Measurements from ENCODE around the gene UNC13A.
"Not testable (repeated sequence)": the region's sequence is repeated elsewhere in the genome, so short reads cannot be mapped to it uniquely, and the experiment has no call there.

The UNC13A gene

DNA sequence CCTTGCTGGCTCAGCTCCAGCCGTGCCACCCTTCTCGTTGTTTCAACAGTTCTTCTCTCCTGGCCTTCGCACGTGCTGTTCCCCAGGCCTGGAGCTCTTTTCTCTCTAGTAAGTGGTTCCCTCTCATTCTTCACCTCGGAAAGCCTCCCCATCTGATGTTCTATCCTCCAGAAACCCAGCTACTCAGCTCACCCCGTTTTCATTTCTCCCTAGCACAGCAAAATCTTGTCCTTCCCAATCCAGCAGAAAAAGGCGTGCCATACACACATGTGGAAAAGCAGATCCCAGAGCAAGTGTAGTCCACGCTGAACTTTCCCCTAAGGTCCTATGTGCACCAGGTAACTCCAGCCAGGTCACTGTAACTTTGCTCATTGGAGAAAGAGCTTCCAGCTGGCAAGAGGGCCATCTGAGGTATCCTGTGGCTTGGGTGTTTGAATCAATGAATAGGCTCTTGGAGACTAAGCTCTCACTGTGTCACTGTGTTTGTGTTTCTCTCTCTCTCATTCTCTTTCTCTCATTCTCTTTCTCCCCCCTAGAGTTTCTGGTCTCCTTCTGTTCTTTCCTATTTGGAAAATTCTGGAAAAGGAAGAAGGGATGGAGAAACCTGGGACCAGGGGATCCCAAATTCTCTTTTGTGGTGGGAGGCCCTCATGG is 83.7 kb downstream of the UNC13A start:
- no peak for DNase-seq (ENCODE audit: low read depth)

DNA sequence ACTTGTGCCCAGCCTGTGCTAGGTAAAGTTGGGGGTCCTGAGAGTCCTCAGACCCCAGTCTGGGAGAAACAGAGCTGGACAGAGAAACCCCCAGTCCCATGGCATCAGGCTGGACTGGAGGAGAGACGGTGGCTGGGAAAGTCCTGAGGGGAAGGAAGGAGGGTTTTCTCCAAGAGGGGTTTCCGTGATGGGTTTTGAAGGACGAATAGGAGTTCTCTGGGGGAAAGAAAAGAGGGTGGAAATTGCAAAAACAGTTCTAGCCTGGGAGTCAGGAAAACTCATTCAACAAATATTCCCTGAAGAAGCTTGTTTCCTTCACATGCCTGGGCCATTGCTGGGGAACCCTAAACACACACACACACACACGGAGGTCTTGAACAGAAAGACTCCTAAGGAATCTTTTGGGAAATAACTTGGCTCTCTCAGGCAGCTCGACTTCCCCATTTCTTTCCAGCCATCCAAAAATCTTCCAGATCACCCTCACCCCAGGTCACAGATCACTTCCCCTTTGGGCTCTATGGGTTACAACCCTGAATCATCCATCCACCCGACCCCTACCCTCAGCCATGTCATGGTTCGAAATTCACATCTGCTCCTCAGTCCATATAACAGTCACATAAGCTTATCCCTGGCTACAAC is 85.2 kb downstream of the UNC13A start:
- no peak for DNase-seq (ENCODE audit: low read depth)

DNA sequence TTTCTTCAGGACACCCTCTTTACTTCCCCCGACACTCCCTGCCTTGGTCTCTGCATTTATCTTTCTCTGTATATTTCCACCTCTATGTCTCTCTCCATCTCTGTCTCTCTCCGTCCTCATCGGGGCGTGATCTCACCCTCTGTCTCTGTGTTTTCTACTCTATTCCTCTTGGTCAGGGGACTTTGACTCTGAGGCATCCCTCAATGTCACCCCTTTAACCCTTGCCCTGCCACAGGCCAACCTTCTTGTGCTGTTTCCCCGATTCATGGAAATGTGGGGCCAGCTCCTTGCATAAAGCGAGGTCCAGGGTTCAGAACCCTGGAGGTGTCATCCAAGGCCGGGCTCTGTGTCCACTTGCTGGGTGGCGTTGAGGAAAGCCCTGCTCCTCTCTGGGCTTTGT is 85.9 kb downstream of the UNC13A start:
- no peak for DNase-seq (ENCODE audit: low read depth)

DNA sequence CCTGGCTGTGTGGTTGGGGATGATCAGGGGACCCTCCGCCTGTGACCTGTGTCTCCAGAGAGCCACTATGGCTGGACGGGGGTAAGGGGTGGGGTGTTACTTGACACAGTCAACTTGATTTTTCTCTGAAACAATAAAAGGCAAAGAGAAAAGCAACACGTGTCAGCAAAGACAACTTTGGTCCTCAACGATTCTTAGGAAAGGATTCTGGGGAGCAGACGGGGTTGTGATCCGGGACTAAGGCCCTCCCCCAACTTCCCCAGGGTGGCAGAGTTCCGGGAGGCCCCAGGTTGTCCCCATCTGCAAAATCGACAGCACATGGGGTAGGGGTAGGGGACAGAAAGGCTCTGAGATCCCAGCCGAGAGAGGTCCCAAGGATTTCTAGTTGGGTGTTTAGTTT is 86.5 kb downstream of the UNC13A start:
- DNase-seq (ENCODE audit: low read depth): no peak

DNA sequence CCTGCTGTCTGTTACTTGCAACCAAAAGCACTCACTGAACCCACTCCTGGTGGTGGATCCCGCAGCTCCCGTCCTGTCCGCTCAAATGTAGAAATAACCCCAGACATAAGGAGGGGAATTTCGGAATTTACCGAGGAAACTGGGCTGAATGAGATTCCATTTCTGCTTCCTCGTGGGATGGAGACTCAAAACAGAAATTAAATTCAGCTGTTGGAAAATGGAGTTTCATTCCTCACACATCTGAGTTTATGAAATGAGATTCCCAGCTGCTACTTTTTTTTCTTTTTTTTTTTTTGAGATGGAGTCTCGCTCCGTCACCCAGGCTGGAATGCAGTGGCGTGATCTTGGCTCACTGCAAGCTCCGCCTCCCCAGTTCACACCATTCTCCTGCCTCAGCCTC is 88.4 kb downstream of the UNC13A start:
- DNase-seq (ENCODE audit: low read depth): no peak

DNA sequence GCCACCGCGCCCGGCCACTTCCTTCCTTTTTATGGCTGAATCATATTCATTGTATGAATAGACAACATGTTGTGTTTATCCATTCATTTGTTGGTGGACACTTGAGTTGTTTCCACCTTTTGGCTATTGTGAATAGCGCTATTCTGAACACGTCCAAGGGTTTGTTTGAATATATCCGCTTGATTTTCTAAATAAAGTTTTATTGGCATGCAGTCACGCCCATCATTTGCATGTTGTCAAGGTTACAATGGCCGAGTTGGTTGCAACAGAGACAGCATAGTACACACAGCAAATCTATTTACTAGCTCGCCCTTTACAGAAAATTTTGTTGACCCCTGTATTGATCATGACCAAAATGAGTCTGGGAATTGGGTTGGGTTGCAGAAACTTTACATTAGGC is 89.2 kb downstream of the UNC13A start:
- DNase-seq (ENCODE audit: low read depth): no peak

DNA sequence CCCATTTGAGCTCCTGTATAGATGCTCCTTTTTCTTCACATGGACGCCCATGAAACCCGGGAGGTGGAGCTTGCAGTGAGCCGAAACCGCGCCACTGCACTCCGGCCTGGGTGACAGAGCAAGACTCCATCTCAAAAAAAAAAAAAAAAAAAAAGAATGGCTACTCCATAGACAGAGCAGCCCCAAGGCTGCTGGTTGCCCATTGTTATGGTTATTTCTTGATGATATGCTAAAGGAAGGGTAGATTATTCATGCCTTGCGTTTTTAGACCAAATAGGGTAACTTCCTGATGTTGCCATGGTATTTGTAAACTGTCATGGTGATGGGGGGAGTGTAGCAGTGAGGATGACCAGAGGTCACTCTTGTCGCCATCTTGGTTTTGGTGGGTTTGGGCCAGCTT is 90.1 kb downstream of the UNC13A start:
- DNase-seq (ENCODE audit: low read depth): not testable (repeated sequence)

DNA sequence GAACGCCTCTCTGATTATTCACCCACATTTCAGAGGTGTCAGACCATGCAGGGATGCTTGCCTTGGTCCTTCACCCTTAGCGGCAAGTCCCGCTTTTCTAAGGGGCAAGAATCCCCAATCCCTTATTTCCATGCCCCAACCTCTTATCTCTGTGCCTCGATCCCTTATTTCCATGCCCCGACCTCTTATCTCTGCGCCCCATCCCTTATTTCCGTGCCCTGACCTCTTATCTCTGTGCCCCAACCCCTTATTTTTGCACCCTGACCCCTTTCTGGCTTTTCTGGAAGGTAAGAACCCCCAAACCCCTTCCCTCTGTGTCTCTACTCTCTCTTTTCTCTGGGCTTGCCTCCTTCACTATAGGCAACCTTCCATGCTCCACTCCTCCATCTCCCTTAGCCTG is 93.9 kb downstream of the UNC13A start:
- not testable (repeated sequence) for DNase-seq (ENCODE audit: low read depth)

DNA sequence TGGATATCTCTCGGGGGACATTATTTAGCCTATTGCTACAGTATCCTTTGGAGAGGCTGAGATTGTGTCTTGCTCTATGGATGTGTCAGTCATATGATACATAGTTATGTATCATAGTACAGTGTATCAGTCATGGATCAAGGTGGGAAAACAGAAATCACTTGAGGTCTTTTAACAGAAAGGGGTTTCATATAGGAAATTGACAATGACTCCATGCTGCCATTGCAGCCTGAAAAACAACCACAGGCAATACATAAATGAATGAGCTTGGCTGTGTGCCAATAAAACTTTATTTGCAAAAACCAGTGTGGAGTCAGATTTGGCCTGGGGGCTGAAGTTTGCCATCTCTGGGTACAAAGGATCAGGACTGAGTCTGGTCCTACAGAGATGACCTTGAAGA is 97.3 kb downstream of the UNC13A start:
- no peak for DNase-seq (ENCODE audit: low read depth)

DNA sequence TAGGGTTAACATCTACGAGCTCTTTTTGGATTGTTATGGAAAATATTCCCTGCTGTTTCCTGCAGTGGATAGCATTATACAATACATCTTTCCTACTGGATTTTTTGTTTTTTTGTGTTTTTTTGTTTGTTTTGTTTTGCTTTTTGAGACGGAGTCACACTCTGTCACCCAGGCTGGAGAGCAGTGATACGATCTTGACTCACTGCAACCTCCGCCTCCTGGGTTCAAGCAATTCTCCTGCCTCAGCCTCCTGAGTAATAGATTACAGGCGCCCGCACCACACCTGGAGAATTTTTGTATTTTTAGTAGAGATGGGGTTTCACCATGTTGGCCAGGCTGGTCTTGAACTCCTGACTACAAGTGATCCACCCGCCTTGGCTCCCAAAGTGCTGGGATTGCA is 102.8 kb downstream of the UNC13A start:
- DNase-seq (ENCODE audit: low read depth): not testable (repeated sequence)

DNA sequence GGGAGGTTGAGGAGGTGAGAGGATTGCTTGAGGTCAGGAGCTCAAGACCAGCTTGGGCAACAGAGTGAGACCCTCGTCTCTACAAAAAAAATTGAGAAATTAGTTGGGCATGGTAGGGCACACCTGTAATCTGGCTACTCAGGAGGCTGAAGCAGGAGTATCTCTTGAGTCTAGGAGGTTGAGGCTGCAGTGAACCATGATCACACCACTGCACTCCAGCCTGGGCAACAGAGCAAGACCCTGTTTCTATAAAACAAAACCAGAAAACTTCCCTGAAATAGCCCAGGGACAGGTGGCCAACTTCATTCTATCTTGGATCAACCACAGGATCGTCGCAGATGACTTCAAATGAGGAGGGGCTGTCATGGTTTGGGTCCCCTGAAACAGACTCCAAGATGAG is 104.0 kb downstream of the UNC13A start:
- no peak for DNase-seq (ENCODE audit: low read depth)

DNA sequence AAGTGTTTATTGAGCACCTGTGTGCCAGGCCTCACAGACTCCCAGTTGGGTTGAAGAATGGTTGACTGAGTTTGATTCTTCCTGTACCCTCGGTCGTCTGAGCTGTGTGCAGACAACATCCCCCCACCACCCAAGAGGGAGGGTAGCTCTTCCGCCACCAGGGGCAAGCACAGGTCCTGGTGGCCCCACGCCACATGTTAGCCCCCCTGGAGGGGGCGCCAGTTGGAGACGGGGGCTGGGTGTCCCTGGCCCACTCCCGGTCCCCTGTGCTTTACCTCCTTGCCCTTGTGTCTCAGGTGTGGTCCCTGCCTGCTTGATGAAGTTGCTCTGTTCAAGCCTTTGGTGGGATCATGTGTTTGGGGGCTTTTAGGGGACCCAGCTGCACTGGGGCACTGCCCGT is 105.5 kb downstream of the UNC13A start:
- no peak for DNase-seq (ENCODE audit: low read depth)

DNA sequence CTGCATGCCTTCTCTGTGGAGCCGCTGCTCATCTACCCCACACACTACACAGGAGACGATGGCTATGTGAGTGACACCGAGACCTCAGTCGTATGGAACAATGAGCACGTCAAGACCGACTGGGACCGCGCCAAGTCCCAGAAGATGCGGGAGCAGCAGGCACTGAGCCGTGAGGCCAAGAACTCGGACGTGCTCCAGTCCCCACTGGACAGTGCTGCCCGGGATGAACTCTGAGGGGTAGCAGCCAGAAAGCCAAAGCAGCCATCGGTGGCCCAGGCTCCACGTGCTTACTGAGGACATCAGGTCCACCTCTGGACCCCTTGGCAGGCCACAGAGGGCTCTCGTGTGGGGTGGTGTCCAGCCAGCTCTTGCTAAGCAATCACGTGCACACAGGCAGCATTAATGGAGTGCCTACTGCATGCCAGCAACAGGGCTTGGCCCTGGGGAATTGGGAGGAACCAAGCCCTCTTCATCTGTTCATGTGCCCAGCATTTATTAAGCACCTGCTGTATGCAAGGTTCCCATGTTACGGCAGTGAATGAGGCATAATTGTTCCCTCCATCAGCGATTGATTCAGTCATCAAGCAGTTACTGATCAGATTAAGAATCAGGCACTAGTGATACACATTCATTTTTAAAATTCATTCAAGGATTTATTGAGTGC is 106.8 kb downstream of the UNC13A start:
- no peak for DNase-seq (ENCODE audit: low read depth)

DNA sequence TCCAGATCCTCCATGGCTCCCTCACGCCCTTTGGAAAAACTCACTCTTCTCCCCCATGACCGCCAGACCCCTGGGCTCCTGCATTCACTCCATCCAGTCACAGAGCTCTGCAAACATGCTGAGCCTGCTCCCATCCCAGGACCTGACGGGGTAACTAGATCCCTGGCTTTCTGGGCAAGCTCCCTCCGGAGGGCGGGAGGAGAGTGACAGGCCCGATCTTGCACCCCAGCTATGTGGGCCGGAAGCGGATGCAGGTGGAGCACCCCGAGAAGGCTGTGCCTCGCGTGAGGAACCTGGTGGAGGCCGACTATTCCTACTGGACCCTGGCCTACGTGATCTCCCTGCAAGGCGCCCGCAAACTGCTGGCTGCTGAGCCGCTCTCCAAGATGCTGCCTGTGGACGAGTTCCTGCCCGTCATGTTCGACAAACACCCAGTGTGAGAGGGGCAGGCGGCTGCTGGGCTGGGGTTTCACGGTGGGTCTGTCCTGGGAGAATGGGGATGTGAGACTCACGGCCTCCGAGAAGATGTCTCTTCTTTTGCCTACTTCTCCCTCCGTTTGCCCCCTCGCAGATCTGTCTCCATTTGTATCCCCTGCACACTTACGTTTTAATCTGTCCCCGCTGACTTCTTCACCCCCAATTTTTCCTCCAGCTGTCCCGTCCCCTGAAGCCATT is 107.5 kb downstream of the UNC13A start:
- no peak for DNase-seq (ENCODE audit: low read depth)

DNA sequence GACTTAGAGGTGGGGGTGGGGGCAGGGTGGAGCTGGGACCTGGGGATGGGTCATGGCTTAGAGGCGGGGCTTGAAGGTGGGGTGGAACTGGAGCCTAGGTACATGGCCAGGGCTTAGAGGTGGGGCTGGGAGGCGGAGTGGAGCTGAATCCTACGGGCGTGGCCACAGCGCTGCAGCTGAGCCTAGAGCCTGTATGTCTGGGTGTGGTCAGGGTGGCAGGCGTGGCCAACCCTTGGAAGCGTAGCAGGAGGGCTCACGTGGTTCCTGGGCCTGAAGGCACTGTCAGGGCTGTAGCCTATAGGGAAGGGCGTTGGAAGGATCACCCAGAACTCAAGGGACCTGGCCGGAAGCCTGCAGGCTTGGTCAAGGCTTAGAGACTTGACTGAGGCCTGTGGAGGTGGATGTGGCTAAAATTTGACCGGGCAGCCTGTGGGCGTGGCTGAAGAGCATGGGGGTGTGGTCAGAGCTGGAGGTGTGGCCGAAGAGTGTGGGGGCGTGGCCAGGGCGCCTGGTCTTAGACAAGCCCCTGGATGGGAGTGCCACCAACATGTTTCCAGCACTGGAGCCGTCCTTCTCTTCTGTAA is 108.4 kb downstream of the UNC13A start:
- DNase-seq (ENCODE audit: low read depth): no peak

DNA sequence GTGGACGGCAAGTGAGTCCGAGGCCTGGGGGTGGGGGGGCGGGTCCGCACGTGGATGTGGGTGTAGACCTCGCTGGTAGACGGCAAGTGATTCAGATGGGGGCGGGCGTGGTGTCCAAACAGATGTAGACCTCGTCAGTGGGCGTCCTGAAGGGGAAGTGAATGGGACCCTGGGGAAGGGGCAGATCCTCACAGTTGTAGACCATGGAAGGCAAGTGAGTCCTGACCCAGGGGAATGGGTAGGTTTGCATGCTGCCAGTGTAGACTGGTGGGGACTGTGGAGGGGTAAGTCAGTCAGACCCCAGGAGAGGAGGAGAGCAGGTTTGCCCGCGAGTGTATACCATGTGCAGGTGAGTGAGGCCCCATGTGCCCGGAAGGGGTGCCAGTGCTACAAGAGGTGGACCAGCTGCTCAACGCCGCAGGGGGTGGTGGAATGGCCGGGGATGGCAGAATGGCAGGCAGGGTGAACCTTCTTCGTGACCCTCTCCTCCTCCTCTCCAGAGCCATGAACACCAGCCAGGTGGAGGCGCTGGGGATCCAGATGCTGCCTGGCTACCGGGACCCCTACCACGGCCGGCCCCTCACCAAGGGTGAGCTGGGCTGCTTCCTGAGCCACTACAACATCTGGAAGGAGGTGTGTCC is 110.6 kb downstream of the UNC13A start:
- no peak for DNase-seq (ENCODE audit: low read depth)

DNA sequence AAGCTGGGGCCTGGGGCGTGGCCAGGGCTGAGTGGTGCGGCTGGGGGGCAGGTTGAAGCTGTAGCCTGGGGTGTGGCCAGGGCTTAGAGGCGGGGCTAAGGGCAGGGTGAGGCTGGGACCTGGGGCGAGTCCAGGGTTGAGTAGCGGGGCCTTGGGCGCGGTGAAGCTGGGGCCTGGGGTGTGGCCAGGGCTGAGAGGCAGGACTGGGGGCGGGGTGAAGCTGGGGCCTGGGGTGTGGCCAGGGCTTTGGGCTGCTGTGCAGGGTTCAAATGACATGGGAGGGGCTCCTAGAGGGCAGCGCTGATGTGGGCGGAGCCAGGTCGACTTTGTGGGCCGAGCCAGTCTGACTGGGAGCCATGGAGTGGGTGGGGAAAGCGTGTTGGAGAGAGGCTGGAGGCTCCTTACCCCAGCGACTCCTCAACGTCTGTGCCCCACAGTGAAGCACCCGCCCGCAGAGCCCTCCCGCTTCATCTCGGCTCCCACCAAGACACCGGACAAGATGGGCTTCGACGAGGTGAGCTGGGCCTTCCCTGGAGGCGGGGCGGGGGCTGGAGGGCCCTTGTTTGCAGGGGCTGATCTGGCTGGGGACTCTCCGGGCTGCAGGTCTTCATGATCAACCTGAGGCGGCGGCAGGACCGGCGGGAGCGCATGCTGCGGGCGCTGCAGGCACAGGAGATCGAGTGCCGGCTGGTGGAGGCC is 111.2 kb downstream of the UNC13A start:
- DNase-seq (ENCODE audit: low read depth): no peak

DNA sequence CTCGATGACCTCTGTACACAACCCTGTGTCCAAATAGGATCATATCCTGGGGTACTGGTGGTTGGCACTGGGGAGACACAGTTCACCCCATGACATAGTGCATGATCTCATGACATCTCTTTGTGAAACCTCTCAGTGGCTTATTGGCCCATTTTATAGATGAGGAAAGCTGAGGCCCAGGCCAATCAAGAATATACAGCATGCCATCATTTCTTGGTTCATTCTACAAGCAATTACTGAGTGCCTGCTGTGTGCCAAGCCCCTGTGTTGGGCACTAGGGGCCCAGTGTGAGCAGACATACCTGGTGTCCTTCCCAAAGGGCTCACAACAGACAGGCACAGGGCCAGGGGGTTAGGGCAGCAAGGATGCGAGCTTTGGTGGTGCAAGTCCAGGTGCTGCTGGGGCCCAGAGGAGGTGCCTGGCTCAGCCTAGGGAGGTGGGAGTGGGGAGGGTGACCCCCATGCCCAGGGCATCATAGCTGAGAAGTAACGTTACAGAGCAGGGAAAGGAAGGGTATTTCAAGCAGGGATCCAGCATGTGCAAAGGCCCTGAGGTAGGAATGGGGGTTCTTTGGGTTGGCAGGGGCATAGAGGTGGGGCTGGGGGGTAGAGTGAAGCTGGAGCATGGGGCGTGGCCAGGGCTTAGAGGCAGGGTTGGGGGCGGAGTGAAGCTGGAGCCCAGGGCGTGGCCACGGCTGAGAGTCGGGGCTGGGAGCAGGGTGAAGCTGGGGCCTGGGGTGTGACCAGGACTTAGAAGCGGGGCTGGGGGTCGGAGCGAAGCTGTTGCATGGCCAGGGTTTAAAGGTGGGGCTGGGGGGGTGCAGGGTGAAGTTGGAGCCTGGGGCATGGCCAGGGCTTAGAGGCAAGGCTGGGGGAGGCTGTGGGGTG is 112.0 kb downstream of the UNC13A start:
- DNase-seq (ENCODE audit: low read depth): no peak

DNA sequence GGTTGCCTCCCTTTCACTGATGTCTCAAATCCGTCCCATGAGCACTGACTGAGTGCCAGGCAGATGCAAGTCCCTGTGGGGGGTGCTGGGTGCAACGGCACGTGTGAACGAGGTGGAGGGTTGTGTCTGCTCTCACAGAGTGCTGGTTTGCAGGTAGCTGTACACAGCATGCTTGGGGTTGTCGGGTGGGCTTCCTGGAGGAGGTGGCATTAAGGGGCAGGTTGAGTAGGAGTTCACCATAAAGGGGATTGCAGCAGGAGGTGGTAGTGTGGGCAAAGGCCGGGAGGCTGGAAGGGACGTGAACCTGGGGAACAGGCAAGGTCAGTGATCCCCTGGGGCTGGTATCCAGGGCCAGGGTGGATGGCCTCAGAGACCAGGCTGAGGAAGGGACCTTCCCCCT is 115.5 kb downstream of the UNC13A start:
- DNase-seq (ENCODE audit: low read depth): no peak

DNA sequence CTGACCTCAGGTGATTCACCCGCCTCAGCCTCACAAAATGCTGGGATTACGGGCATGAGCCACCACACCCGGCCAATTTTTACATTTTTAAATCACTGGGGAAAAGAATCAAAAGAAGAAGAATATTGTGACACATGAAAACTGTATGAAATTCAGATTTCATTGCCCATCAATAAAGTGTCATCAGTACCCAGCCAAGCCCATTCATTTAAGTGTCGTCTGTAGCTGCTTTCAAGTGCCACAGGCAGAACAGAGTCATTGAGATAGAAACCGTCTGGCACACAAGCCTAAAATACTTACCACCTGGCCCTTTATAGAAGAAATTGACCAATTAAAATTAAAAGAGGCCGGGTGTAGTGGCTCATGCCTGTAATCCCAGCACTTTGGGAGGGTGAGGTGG is 117.4 kb downstream of the UNC13A start:
- no peak for DNase-seq (ENCODE audit: low read depth)

DNA sequence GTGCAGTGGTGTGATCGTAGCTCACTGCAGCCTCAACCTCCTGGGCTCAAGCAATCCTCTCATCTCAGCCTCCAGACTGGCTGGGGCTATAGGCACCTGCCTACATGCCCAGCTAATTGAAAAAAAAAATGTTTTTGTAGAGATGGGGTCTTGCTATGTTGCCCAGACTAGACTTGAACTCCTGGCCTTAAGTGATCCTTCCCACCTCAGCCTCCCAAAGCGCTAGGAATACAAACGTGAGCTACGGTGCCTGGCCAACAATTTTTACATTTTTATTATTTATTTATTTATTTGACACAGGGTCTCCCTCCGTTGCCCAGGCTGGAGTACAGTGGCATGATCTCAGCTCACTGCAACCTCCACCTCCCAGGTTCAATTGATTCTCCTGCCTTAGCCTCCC is 117.9 kb downstream of the UNC13A start:
- not testable (repeated sequence) for DNase-seq (ENCODE audit: low read depth)
